Neuronal stem cell (in vitro differentiated cells): Measurements from ENCODE around the gene RAB26.

Source experiments
- DNase-seq: peaks from one replicate; pipeline ENCODE4 v3.0.0-alpha.2; 2013; ENCODE audit warnings: low spot score
- H2AFZ ChIP-seq: one replicate; pipeline ENCODE4 v1.6.1; 2013; ENCODE audit warnings: mild to moderate bottlenecking, low read length, inconsistent platforms
- H2AK5ac ChIP-seq: 2 replicates; pipeline ENCODE4 v1.6.1; 2013; ENCODE audit warnings: low read depth, mild to moderate bottlenecking, inconsistent platforms, low read length, moderate library complexity, mixed read lengths
- H2BK120ac ChIP-seq: 2 replicates; pipeline ENCODE4 v1.6.1; 2013; ENCODE audit warnings: low read depth, mild to moderate bottlenecking, inconsistent platforms, low read length, moderate library complexity, mixed read lengths
- H2BK12ac ChIP-seq: one replicate; pipeline ENCODE4 v1.6.1; 2013; ENCODE audit warnings: low read length, inconsistent platforms
- H2BK15ac ChIP-seq: 2 replicates; pipeline ENCODE4 v1.6.1; 2013; ENCODE audit warnings: mild to moderate bottlenecking, low read length, inconsistent platforms, mixed read lengths
- H2BK5ac ChIP-seq: one replicate; pipeline ENCODE4 v1.6.1; 2013; ENCODE audit warnings: inconsistent platforms, mild to moderate bottlenecking, low read length, moderate library complexity
- H3K14ac ChIP-seq: one replicate; pipeline ENCODE4 v1.6.1; 2013; ENCODE audit warnings: low read length, inconsistent platforms
- H3K18ac ChIP-seq: 2 replicates; pipeline ENCODE4 v1.6.1; 2013; ENCODE audit warnings: low read length, inconsistent platforms
- H3K23ac ChIP-seq: 2 replicates; pipeline ENCODE4 v1.6.1; 2013; ENCODE audit warnings: low read depth, mild to moderate bottlenecking, mixed read lengths, low read length, inconsistent platforms; ENCODE audit not compliant: poor library complexity
- H3K27ac ChIP-seq: replicated peaks from 3 replicates; pipeline ENCODE4 v1.5.1; 2013; ENCODE audit warnings: low read length, inconsistent platforms
- H3K27me3 ChIP-seq, 3 experiments: 2 replicates each; pipeline ENCODE4 v1.6.1; 2013; ENCODE audit warnings: low read length in 3 of 3, mild to moderate bottlenecking in 2 of 3, inconsistent platforms in 1 of 3, low read depth in 1 of 3, mixed read lengths in 1 of 3, moderate library complexity in 1 of 3; ENCODE audit not compliant: control insufficient read depth in 3 of 3, insufficient read depth in 3 of 3
- H3K36me3 ChIP-seq, 2 donors: replicated peaks in 1 of 2; 2 replicates each; pipeline ENCODE4 v1.6.1; 2013; ENCODE audit warnings: low read length in 2 of 2; ENCODE audit not compliant: control insufficient read depth in 2 of 2, insufficient read depth in 2 of 2
- H3K4ac ChIP-seq: 2 replicates; pipeline ENCODE4 v1.6.1; 2013; ENCODE audit warnings: inconsistent platforms, mild to moderate bottlenecking, low read length, moderate library complexity
- H3K4me1 ChIP-seq, 2 donors: 1 replicate in 1 of 2; 2 replicates in 1 of 2; pipeline ENCODE4 v1.6.1; 2013; ENCODE audit warnings: low read length in 2 of 2, low read depth in 1 of 2; ENCODE audit not compliant: control insufficient read depth in 2 of 2, insufficient read depth in 1 of 2
- H3K4me2 ChIP-seq: one replicate; pipeline ENCODE4 v1.6.1; 2013; ENCODE audit warnings: mild to moderate bottlenecking, low read length, inconsistent platforms; ENCODE audit not compliant: insufficient read depth, poor library complexity, severe bottlenecking
- H3K4me3 ChIP-seq, 2 donors: 2 replicates each; pipeline ENCODE4 v1.5.1; 2013; ENCODE audit warnings: low read length in 2 of 2, mild to moderate bottlenecking in 2 of 2, inconsistent platforms in 1 of 2, moderate library complexity in 1 of 2
- H3K79me1 ChIP-seq: one replicate; pipeline ENCODE4 v1.6.1; 2013; ENCODE audit warnings: low read depth, mild to moderate bottlenecking, inconsistent platforms, low read length, moderate library complexity
- H3K9ac ChIP-seq: one replicate; pipeline ENCODE4 v1.6.1; 2013; ENCODE audit warnings: mild to moderate bottlenecking, low read depth, low read length, inconsistent platforms; ENCODE audit not compliant: poor library complexity
- H3K9me3 ChIP-seq, 2 donors: replicated peaks in 1 of 2; 2 replicates each; pipeline versions ENCODE3 to v1.6.1; 2013; ENCODE audit warnings: low read length in 2 of 2, mild to moderate bottlenecking in 2 of 2, inconsistent platforms in 1 of 2, low read depth in 1 of 2, mixed read lengths in 1 of 2, moderate library complexity in 1 of 2; ENCODE audit not compliant: control insufficient read depth in 2 of 2, insufficient read depth in 1 of 2
- H4K8ac ChIP-seq: one replicate; pipeline ENCODE4 v1.6.1; 2013; ENCODE audit warnings: low read depth, mild to moderate bottlenecking, inconsistent platforms, low read length, moderate library complexity
- H4K91ac ChIP-seq: one replicate; pipeline ENCODE4 v1.6.1; 2013; ENCODE audit warnings: low read length, low read depth, mild to moderate bottlenecking, inconsistent platforms; ENCODE audit not compliant: poor library complexity
- WGBS, 2 donors: extraction: QIAGEN DNeasy Blood & Tissue Kit; methylation state at CpG; one replicate each; pipeline ENCODE4 v1.1.7; 2013; ENCODE audit warnings: missing lambda C conversion rate in 2 of 2, mixed read lengths in 1 of 2; ENCODE audit not compliant: insufficient read length in 2 of 2, insufficient replicate concordance in 1 of 2; ENCODE audit errors: extremely low coverage in 2 of 2; 5-methylcytosine and 5-hydroxymethylcytosine counted together

The RAB26 gene

GRCh38 chr16:2196162-2196980, 47.9 kb downstream of the RAB26 start, which contains the start of gene CASKIN1:
Gene CASKIN1, minus strand, starts transcription at chr16:2196605. Its CDS starts 173 bp downstream, at chr16:2196432.
- DNase-seq: peak; percentile 56
- WGBS, 2 donors: no CpG with 5 or more reads among the region's 129 CpGs

DNA sequence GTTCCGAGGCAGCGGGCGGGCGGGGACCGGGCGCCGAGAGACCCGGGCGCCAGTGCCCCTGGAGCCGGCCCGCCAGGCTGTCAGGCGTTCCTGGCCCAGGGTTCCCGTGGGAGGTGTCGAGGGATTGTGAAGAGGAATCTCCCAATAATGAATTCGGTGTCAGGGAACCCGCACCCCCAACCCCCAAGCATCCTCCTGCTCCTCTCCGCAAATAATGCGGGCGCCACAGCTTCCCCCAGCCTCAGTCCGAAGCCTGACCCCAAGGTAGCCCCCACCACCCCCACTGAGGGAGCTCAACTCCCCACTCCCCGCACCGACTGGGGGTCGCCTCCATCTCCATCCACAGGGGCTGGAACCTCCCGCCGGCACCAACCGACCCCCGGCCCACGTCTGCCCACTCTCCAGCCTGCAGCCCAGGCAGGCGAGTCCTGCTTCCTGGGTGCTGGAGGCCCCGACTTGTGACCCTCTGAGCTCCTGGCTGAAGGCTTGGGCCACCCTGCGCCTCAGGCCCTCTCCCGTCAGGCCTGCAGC, 48.6 kb downstream of the RAB26 start:
- WGBS, 2 donors: no CpG with 5 or more reads among the region's 32 CpGs
- H3K9me3 ChIP-seq: peaks cover 0 to 6% of the 10 kb centered on the region in 2 donors
- H2AK5ac ChIP-seq: peak overlapping the region; percentile 99
- peak overlapping the region; percentile 74 for H2BK120ac ChIP-seq
- H3K36me3 ChIP-seq: no peaks in the 10 kb centered on the region
- peak overlapping the region; percentile 38 to 75 for H3K4me3 ChIP-seq
- no peak overlapping the region for H3K4ac ChIP-seq
- H3K23ac ChIP-seq: no peak overlapping the region
- H3K14ac ChIP-seq: no peak overlapping the region
- no peak overlapping the region for H2BK12ac ChIP-seq
- H4K8ac ChIP-seq: no peak overlapping the region
- H3K18ac ChIP-seq: peak overlapping the region; percentile 91
- H4K91ac ChIP-seq: no peak overlapping the region
- no peak overlapping the region for H3K27ac ChIP-seq
- no peak for DNase-seq
- no peak overlapping the region for H3K9ac ChIP-seq
- H3K27me3 ChIP-seq: peaks cover 2 to 30% (median 23%) of the 10 kb centered on the region in 3 experiments
- H3K4me2 ChIP-seq: peak overlapping the region; percentile 73
- H2BK15ac ChIP-seq: peak overlapping the region; percentile 88
- H2BK5ac ChIP-seq: peak overlapping the region; percentile 27
- H2AFZ ChIP-seq: peak overlapping the region; percentile 91
- H3K4me1 ChIP-seq: peaks cover 10 to 23% of the 10 kb centered on the region in 2 donors
- no peaks in the 10 kb centered on the region for H3K79me1 ChIP-seq

More at GRCh38 chr16:2196162-2196980, 47.9 kb downstream of the RAB26 start, which contains the start of gene CASKIN1:
- Histone ChIP-seq H3K18ac (peak within 1 kb of the TSS; percentile 91), H4K91ac (no peak within 1 kb of the TSS), H2AFZ (peak within 1 kb of the TSS; percentile 91), H2BK12ac (peak within 1 kb of the TSS; percentile 86), H3K4me1 (peaks cover 10 to 23% of the 10 kb centered on the region in 2 donors), H3K4ac (peak within 1 kb of the TSS; percentile 37), H2BK15ac (peak within 1 kb of the TSS; percentile 88), H3K9ac (peak within 1 kb of the TSS; percentile 84), H3K4me3 (peak within 1 kb of the TSS; percentile 58 to 93), H3K27ac (no peak within 1 kb of the TSS), H3K79me1 (no peaks in the 10 kb centered on the region), H3K23ac (peak within 1 kb of the TSS; percentile 87), H3K9me3 (peaks cover 0 to 6% of the 10 kb centered on the region in 2 donors), H3K36me3 (no peaks in the 10 kb centered on the region), H3K14ac (peak within 1 kb of the TSS; percentile 38), H2BK120ac (peak within 1 kb of the TSS; percentile 74), H3K4me2 (peak within 1 kb of the TSS; percentile 88), H2AK5ac (peak within 1 kb of the TSS; percentile 99), H3K27me3 (peaks cover 2 to 30% (median 23%) of the 10 kb centered on the region in 3 experiments), H4K8ac (no peak within 1 kb of the TSS), H2BK5ac (peak within 1 kb of the TSS; percentile 80)

DNA sequence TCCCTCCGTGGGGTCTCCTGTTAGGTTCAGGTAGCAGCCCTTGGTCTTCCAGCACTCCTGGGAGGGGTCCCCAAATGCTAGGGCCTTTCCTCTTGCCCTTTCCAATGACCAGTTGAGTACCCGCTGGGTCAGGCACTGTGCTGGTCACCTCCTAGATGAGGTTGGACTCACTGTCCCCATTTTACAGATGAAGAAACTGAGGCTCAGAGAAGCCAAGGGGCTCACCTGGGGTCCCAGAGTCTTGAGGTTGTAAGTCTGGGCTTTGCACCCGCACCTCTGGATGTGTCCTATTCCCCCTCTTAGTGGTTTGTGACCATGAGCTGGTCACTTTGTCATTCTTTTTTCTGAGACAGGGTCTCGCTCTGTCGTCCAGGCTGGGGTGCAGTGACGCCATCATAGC, 49.3 kb downstream of the RAB26 start:
- Histone ChIP-seq H3K36me3 (no peaks in the 10 kb centered on the region), H2BK120ac (peak overlapping the region; percentile 74), H3K79me1 (no peaks in the 10 kb centered on the region), H4K91ac (no peak overlapping the region), H3K18ac (peak overlapping the region; percentile 91), H3K4me2 (no peak overlapping the region), H3K4ac (no peak overlapping the region), H2BK5ac (peak overlapping the region; percentile 27), H3K4me3 (no peak overlapping the region), H4K8ac (no peak overlapping the region), H2AK5ac (peak overlapping the region; percentile 99), H3K9me3 (peaks cover 0 to 6% of the 10 kb centered on the region in 2 donors), H3K23ac (peak overlapping the region; percentile 57), H2AFZ (no peak overlapping the region), H3K9ac (no peak overlapping the region), H3K27ac (no peak overlapping the region), H3K27me3 (peaks cover 2 to 30% (median 23%) of the 10 kb centered on the region in 3 experiments), H2BK12ac (no peak overlapping the region), H2BK15ac (peak overlapping the region; percentile 88), H3K4me1 (peaks cover 10 to 23% of the 10 kb centered on the region in 2 donors), H3K14ac (no peak overlapping the region)
- WGBS, 2 donors: no CpG with 5 or more reads among the region's 6 CpGs
- DNase-seq: no peak

DNA sequence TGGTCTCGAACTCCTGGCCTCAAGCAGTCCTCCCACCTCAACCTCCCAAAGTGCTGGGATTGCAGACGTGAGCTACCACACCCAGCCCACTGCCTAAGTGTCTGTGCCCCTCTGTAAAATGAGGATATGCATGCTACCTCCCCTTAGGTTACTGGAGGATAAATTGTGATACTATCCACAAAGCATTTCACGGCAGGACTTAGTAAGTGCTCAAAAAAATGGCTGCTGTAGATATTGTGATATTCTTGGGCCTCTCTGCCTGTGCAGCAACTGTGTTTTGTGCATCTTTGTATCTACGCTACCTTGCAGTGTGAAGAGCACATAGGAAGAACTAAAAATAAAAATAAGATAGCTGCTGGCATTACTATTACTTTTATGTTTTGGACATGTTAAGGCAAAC, 49.9 kb downstream of the RAB26 start:
- no peak overlapping the region for H2BK15ac ChIP-seq
- H4K8ac ChIP-seq: no peak overlapping the region
- no peak overlapping the region for H2BK12ac ChIP-seq
- H3K18ac ChIP-seq: no peak overlapping the region
- H3K14ac ChIP-seq: no peak overlapping the region
- H3K36me3 ChIP-seq: no peaks in the 10 kb centered on the region
- no peak overlapping the region for H3K4me3 ChIP-seq
- H2BK120ac ChIP-seq: no peak overlapping the region
- no peak overlapping the region for H3K9ac ChIP-seq
- H3K4me1 ChIP-seq: peaks cover 10 to 23% of the 10 kb centered on the region in 2 donors
- no CpG with 5 or more reads among the region's 4 CpGs for WGBS, 2 donors
- H3K27me3 ChIP-seq: peaks cover 2 to 30% (median 23%) of the 10 kb centered on the region in 3 experiments
- no peak overlapping the region for H4K91ac ChIP-seq
- no peaks in the 10 kb centered on the region for H3K79me1 ChIP-seq
- H3K23ac ChIP-seq: no peak overlapping the region
- H3K4me2 ChIP-seq: no peak overlapping the region
- peaks cover 0 to 6% of the 10 kb centered on the region in 2 donors for H3K9me3 ChIP-seq
- no peak overlapping the region for H3K4ac ChIP-seq
- no peak overlapping the region for H2AFZ ChIP-seq
- DNase-seq: no peak
- no peak overlapping the region for H3K27ac ChIP-seq
- H2AK5ac ChIP-seq: no peak overlapping the region
- no peak overlapping the region for H2BK5ac ChIP-seq
